Tibial nerve (tissue), 4 donors: ENCODE results near the gene MS4A6E. TPM values are rescaled to one million over a fixed set of nuclear protein-coding genes. Genes with fewer than 3 reads are reported as not detected.

ENCODE experiments used
- DNase-seq, 2 donors: peaks; one replicate each; pipeline ENCODE4 v3.0.0-alpha.2; 2019; ENCODE audit warnings: low spot score in 2 of 2
- H3K27ac ChIP-seq, 4 donors: fragments of 200-600 bp; sonication (generic) in 3 of 4; one replicate each; pipeline ENCODE4 v1.5.1; 2017 to 2019; ENCODE audit warnings: mild to moderate bottlenecking in 1 of 4
- H3K27me3 ChIP-seq, 2 donors: fragments of 200-600 bp; sonication (generic) in 1 of 2; one replicate each; pipeline versions ENCODE4 v1.5.1 to v1.6.0; 2017 to 2019
- H3K36me3 ChIP-seq, 3 donors: fragments of 200-600 bp; sonication (generic); one replicate each; pipeline ENCODE4 v1.5.1; 2018 to 2019
- H3K4me1 ChIP-seq, 4 donors: fragments of 200-600 bp; sonication (generic) in 3 of 4; one replicate each; pipeline ENCODE4 v1.5.1; 2017 to 2019
- H3K4me3 ChIP-seq, 4 donors: fragments of 200-600 bp; sonication (generic) in 3 of 4; one replicate each; pipeline ENCODE4 v1.5.1; 2017 to 2019; ENCODE audit warnings: mild to moderate bottlenecking in 1 of 4, moderate library complexity in 1 of 4
- H3K9me3 ChIP-seq, 4 donors: fragments of 200-600 bp; sonication (generic) in 3 of 4; one replicate each; pipeline ENCODE4 v1.5.1; 2017 to 2019
- EP300 ChIP-seq, 2 donors: sonication (generic); formaldehyde crosslinking; IDR thresholded peaks; one replicate each; pipeline ENCODE4 v1.6.1; 2017; ENCODE audit warnings: antibody characterized with exemption in 2 of 2, mild to moderate bottlenecking in 1 of 2
- POLR2A ChIP-seq, 2 donors: fragments of 450-650 bp; IDR thresholded peaks; one replicate each; pipeline ENCODE4 v1.6.1; 2017; ENCODE audit warnings: antibody characterized with exemption in 2 of 2, mild to moderate bottlenecking in 2 of 2, moderate library complexity in 2 of 2
- WGBS, 2 donors: methylation state at CpG; one replicate each; pipeline ENCODE4 v1.1.5; 2018; 5-methylcytosine and 5-hydroxymethylcytosine counted together
- total RNA-seq, 4 donors: library from RNA; depleted of rRNA; stranded (reverse); fragments of >200 nt; gene quantifications; one replicate each; pipeline ENCODE4 v1.1.0, GENCODE V29; 2016
- TF ChIP-seq, protein P1 (sequence below), 5 experiments: fragments of 200-600 bp in 3 of 5; fragments of 450-650 bp in 2 of 5; sonication (generic) in 3 of 5; IDR thresholded peaks; one replicate each; pipeline ENCODE4 v1.5.1; 2016 to 2019; ENCODE audit warnings: antibody characterized with exemption in 5 of 5, mild to moderate bottlenecking in 3 of 5, moderate library complexity in 2 of 5

The MS4A6E gene
- total RNA-seq, 4 donors from 2014 or later = not detected

DNA sequence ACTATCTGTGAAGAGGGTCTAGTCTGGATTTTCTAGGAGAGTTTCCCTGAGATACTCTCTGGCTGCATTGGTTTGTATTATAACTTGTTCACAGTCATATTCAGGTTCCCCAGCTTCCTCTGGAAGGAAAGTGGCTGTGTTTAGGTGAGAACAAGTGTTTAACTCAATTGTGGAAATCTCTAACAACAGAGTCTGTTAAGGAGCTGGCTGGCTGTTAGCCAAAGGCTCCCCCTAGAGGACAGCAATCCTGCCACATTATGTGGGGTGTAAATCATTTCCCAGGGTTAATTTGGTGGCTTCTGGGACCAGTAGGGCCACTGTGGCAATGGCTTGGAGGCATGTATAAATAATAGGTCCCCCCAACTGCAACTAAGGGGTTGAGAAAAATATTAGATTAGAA is 18.4 kb downstream of the MS4A6E start:
- TF ChIP-seq EP300 (IDR thresholded peaks at IDR 0.05) = no peak
- TF ChIP-seq POLR2A (IDR thresholded peaks at IDR 0.05) = no peak
- TF ChIP-seq, protein P1, sequence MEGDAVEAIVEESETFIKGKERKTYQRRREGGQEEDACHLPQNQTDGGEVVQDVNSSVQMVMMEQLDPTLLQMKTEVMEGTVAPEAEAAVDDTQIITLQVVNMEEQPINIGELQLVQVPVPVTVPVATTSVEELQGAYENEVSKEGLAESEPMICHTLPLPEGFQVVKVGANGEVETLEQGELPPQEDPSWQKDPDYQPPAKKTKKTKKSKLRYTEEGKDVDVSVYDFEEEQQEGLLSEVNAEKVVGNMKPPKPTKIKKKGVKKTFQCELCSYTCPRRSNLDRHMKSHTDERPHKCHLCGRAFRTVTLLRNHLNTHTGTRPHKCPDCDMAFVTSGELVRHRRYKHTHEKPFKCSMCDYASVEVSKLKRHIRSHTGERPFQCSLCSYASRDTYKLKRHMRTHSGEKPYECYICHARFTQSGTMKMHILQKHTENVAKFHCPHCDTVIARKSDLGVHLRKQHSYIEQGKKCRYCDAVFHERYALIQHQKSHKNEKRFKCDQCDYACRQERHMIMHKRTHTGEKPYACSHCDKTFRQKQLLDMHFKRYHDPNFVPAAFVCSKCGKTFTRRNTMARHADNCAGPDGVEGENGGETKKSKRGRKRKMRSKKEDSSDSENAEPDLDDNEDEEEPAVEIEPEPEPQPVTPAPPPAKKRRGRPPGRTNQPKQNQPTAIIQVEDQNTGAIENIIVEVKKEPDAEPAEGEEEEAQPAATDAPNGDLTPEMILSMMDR (IDR thresholded peaks at IDR 0.05) = peak in 1 of 5 experiments; percentile 26
- peak in 1 of 2 donors; percentile 15 for DNase-seq
- Histone ChIP-seq H3K27me3 (no peaks in the 10 kb centered on the region), H3K9me3 (no peaks in the 10 kb centered on the region), H3K4me1 (no peaks in the 10 kb centered on the region), H3K4me3 (no peak overlapping the region), H3K27ac (no peak overlapping the region), H3K36me3 (no peaks in the 10 kb centered on the region)

DNA sequence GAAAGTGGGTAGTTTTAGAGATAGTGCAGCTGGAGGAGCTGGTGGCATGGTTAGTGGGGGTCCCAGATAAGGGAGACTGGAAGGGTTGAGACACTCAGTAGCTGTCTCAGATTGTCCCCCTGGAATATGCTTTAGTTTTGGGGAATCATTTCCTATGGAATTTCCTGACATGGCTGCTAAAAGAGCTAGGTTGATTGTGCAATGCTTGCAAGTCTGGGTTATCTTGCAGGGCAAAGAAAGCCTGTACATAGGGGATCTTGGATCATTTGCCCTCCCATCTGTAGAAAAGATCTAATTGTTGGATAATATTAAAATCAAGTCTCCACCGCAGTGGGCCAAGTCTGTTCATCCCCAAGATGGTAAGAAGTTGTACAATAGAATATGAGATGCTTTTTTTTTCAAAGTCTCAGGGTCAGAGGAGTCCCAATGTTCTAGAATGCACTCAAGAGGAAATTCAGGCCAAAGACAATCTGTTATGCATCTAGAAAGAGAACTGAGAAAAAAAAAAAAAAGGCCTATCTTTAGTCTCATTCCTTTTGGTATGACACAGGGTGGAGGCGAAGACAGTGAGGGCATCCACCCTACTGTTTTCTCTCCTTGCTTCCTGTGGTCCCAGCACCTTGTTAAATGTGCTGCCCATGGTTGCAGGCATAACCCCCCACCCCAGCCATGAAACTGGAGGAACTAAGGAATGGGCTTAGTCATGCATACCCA is 20.2 kb downstream of the MS4A6E start:
- no peaks in the 10 kb centered on the region for H3K36me3 ChIP-seq
- no peak for TF ChIP-seq EP300 (IDR thresholded peaks at IDR 0.05)
- TF ChIP-seq, protein P1 (IDR thresholded peaks at IDR 0.05) = no peak
- no peak overlapping the region for H3K4me3 ChIP-seq
- 85 to 95% methylated on average over 2 of the region's 2 CpGs for WGBS, 2 donors
- H3K4me1 ChIP-seq = no peaks in the 10 kb centered on the region
- H3K9me3 ChIP-seq = no peaks in the 10 kb centered on the region
- no peaks in the 10 kb centered on the region for H3K27me3 ChIP-seq
- DNase-seq = no peak
- no peak overlapping the region for H3K27ac ChIP-seq

DNA sequence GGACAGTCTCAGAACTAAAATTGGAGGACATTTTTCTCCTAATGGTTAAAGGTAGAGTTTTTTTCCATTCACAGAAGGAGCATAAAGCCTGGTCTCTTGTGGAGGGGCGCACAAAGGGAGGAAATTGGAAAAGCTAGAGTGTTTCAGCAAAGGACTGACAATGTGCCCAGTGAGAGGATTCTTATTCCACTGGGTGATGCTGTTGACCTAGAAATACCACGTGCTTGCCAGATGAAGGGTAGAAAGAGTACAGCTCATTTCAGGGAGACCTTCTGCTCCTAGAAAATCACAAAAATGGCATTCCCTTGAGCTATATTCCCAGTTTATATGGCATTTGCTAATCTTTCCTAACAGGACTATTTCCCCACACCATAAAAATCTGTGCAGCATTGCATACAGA is 21.1 kb downstream of the MS4A6E start:
- Histone ChIP-seq H3K36me3 (no peaks in the 10 kb centered on the region), H3K27ac (no peak overlapping the region), H3K4me3 (no peak overlapping the region), H3K9me3 (no peaks in the 10 kb centered on the region), H3K4me1 (no peaks in the 10 kb centered on the region), H3K27me3 (no peaks in the 10 kb centered on the region)
- no peak for TF ChIP-seq POLR2A (IDR thresholded peaks at IDR 0.05)
- TF ChIP-seq EP300 (IDR thresholded peaks at IDR 0.05) = no peak
- TF ChIP-seq, protein P1 (IDR thresholded peaks at IDR 0.05) = no peak
- DNase-seq = no peak
- WGBS, 2 donors = 55 to 62% methylated on average over 2 of the region's 2 CpGs

DNA sequence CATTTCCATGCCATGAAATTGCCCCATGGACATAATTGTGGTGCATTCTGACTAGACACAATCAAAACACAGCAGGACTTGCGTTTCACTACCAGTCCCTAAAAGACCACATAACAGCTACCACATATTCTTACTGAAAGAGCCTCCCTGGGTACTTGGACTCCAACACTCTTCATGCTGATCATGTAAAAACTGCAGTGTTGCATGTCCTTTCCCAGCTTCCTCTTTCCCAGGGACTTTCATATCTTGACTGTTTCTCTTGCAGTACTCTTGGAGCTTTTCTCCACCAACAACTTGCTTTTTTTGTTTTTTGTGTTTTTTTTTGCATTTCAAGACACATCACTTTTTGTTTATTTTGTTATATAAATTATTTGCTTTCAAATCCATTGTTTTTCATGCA is 22.9 kb downstream of the MS4A6E start:
- no peaks in the 10 kb centered on the region for H3K36me3 ChIP-seq
- no peaks in the 10 kb centered on the region for H3K9me3 ChIP-seq
- TF ChIP-seq EP300 (IDR thresholded peaks at IDR 0.05) (no peak), POLR2A (IDR thresholded peaks at IDR 0.05) (no peak)
- TF ChIP-seq, protein P1 (IDR thresholded peaks at IDR 0.05) = no peak
- no peak for DNase-seq
- no peak overlapping the region for H3K4me3 ChIP-seq
- H3K4me1 ChIP-seq = no peaks in the 10 kb centered on the region
- WGBS, 2 donors = 82 to 96% methylated on average over 1 of the region's 1 CpG
- no peak overlapping the region for H3K27ac ChIP-seq
- H3K27me3 ChIP-seq = no peaks in the 10 kb centered on the region

DNA sequence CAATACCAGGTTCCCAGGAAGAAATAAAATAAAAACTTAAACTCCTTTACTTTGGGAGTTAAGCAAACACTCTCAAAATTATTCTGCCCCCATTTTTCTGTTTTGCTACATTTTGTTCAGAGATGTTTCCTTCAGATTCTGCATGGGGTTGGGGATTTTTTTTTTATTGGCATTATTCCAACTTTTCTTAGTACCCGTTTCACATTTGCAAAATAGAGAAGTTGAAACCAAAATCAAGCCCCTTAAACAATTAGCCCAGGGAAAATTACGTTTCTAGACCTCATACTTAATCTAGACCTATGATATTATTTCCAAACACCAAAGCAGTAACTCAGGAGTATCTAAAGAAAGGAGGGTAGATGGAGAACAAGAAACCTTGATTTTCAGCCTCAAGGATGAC is 30.7 kb downstream of the MS4A6E start:
- 15 to 32% methylated on average over 2 of the region's 2 CpGs for WGBS, 2 donors
- no peak for DNase-seq
- Histone ChIP-seq H3K36me3 (no peaks in the 10 kb centered on the region), H3K27me3 (no peaks in the 10 kb centered on the region), H3K4me3 (no peak overlapping the region), H3K9me3 (peaks cover 0 to 10% (median 0%) of the 10 kb centered on the region in 4 donors), H3K27ac (no peak overlapping the region), H3K4me1 (no peaks in the 10 kb centered on the region)
- TF ChIP-seq EP300 (IDR thresholded peaks at IDR 0.05) = no peak
- no peak for TF ChIP-seq POLR2A (IDR thresholded peaks at IDR 0.05)
- TF ChIP-seq, protein P1 (IDR thresholded peaks at IDR 0.05) = no peak
